ENCODE results near the gene APEH. TPM values are rescaled to one million over a fixed set of nuclear protein-coding genes. Genes with fewer than 3 reads are reported as not detected.

APEH gene
- total RNA-seq, 1 experiment from 2014 or later, result 215 TPM

- Histone ChIP-seq H3K23me2 (ENCODE audit: insufficient read length, low read depth, low read length, poor library complexity, severe bottlenecking) (no peaks in the 10 kb centered on the region), H2BK20ac (ENCODE audit: low read depth, low read length, poor library complexity, severe bottlenecking) (no peak overlapping the region), H2AK5ac (ENCODE audit: insufficient read length, low read length) (no peak overlapping the region), H2BK15ac (ENCODE audit: low read depth, low read length) (no peak overlapping the region), H3K4me1 (ENCODE audit: insufficient read depth, low read length) (no peaks in the 10 kb centered on the region), H2BK12ac (ENCODE audit: insufficient read length, low read depth, low read length) (no peak overlapping the region), H3K9ac (ENCODE audit: extremely low read depth, insufficient read length, low read length) (no peak overlapping the region), H4K5ac (ENCODE audit: insufficient read length, low read depth, low read length) (no peak overlapping the region), H3K56ac (ENCODE audit: insufficient read length, low read depth, low read length) (no peak overlapping the region), H3K14ac (ENCODE audit: insufficient read depth, low read length) (no peak overlapping the region), H2BK5ac (ENCODE audit: insufficient read length, low read length) (no peak overlapping the region), H3K4me2 (ENCODE audit: insufficient read depth, insufficient read length, low read length) (no peak overlapping the region), H4K20me1 (ENCODE audit: control insufficient read depth, insufficient read depth, insufficient read length) (no peaks in the 10 kb centered on the region), H3K79me2 (ENCODE audit: insufficient read depth, low read length) (no peaks in the 10 kb centered on the region), H3K4ac (ENCODE audit: low read depth, low read length) (no peak overlapping the region), H3K18ac (ENCODE audit: insufficient read length, low read depth, low read length) (no peak overlapping the region), H4K8ac (replicated peaks; ENCODE audit: insufficient read length, low read depth, low read length) (no peak overlapping the region), H3K27ac (ENCODE audit: insufficient read length, low read depth, low read length) (no peak overlapping the region), H4K91ac (ENCODE audit: insufficient read length, low read depth, low read length) (no peak overlapping the region), H3K27me3 (ENCODE audit: insufficient read depth, low read length) (no peaks in the 10 kb centered on the region), H2AFZ (ENCODE audit: low read length) (no peak overlapping the region), H3T11ph (ENCODE audit: low read length) (no peak overlapping the region), H3K79me1 (ENCODE audit: insufficient read depth, low read depth, low read length, poor library complexity, severe bottlenecking) (no peaks in the 10 kb centered on the region), H3K23ac (ENCODE audit: insufficient read length, low read depth, low read length) (no peak overlapping the region), H2BK120ac (ENCODE audit: low read depth, low read length, poor library complexity, severe bottlenecking) (no peak overlapping the region), H3K9me3 (ENCODE audit: control insufficient read depth, low read depth, low read length) (no peaks in the 10 kb centered on the region)
- H3K4me1 Mint-ChIP-seq, result no peaks in the 10 kb centered on the region; a peak in 1 of 4 replicates
- peaks cover 0 to under 1% (median 0%) of the 10 kb centered on the region in 3 experiments; a peak in 2 of 7 replicates for H3K36me3 Mint-ChIP-seq (ENCODE audit: insufficient read depth in 1 of 3, low read depth in 3 of 3)
- H3K4me3 Mint-ChIP-seq, result no peak overlapping the region
- H3K9me3 Mint-ChIP-seq, result peaks cover 0 to under 1% of the 10 kb centered on the region in 2 experiments; a peak in 1 of 5 replicates
- H3K27me3 Mint-ChIP-seq (ENCODE audit: low read depth), result no peaks in the 10 kb centered on the region; the same call in 1 of the 2 replicates
- TF ChIP-seq CTCF (conservative IDR thresholded peaks at IDR 0.05), result no peak
- no CpG with 5 or more reads among the region's 7 CpGs for WGBS (ENCODE audit: extremely low coverage, insufficient read length, low lambda C conversion rate)
- H3K27ac Mint-ChIP-seq, result no peak overlapping the region
- DNase-seq, result no peak
Observed at GRCh38 chr3:49636883-49637609, 37.1 kb upstream of the APEH start.
